HepG2 (cell line): Measurements from ENCODE around the gene TSGA10IP. TPM values are rescaled to one million over a fixed set of nuclear protein-coding genes. Genes with fewer than 3 reads are reported as not detected.

Experiments used
- ARNTL ChIP-seq: sonication (generic); formaldehyde crosslinking; IDR thresholded peaks from 2 replicates; pipeline ENCODE4 v1.4.0; 2020; ENCODE audit warnings: mild to moderate bottlenecking, missing genetic modification reagents
- BRCA1 ChIP-seq: sonication (generic); formaldehyde crosslinking; IDR thresholded peaks from 2 replicates; pipeline ENCODE4 v1.4.0; 2020; ENCODE audit warnings: missing genetic modification reagents
- CBFB ChIP-seq: sonication (generic); formaldehyde crosslinking; IDR thresholded peaks from 2 replicates; pipeline ENCODE4 v1.4.0; 2020; ENCODE audit warnings: missing genetic modification reagents
- CCAR2 ChIP-seq: fragments of 200-400 bp; formaldehyde crosslinking; optimal IDR thresholded peaks from 2 replicates; pipeline ENCODE3; 2018; ENCODE audit warnings: low read depth, mild to moderate bottlenecking, low read length, moderate library complexity
- FIP1L1 ChIP-seq: fragments of 200-400 bp; formaldehyde crosslinking; IDR thresholded peaks from 2 replicates; pipeline ENCODE4 v1.6.1; 2018; ENCODE audit warnings: low read depth, mild to moderate bottlenecking, low read length, moderate library complexity, borderline replicate concordance; ENCODE audit not compliant: insufficient read depth
- FOXP4 ChIP-seq: sonication (generic); formaldehyde crosslinking; IDR thresholded peaks from 2 replicates; pipeline ENCODE4 v1.4.0; 2020; ENCODE audit warnings: missing genetic modification reagents
- KLF15 ChIP-seq: sonication (generic); formaldehyde crosslinking; IDR thresholded peaks from 2 replicates; pipeline ENCODE4 v1.8.1; 2023; ENCODE audit warnings: borderline replicate concordance, mild to moderate bottlenecking, inconsistent platforms, missing genetic modification reagents, mixed read lengths
- KLF9 ChIP-seq: IDR thresholded peaks from 2 replicates; pipeline ENCODE4 v1.6.1; 2016; ENCODE audit warnings: low read depth
- LRRFIP1 ChIP-seq: sonication (generic); formaldehyde crosslinking; conservative IDR thresholded peaks from 2 replicates; pipeline ENCODE4 v1.4.0; 2020; ENCODE audit warnings: missing genetic modification reagents
- MZF1 ChIP-seq: sonication (generic); formaldehyde crosslinking; IDR thresholded peaks from 2 replicates; pipeline ENCODE4 v1.8.1; 2023; ENCODE audit warnings: mild to moderate bottlenecking, missing genetic modification reagents, borderline replicate concordance
- SAP130 ChIP-seq: IDR thresholded peaks from 2 replicates; pipeline ENCODE4 v1.6.1; 2016; ENCODE audit warnings: low read depth
- SP2 ChIP-seq: sonication (generic); formaldehyde crosslinking; IDR thresholded peaks from 2 replicates; pipeline ENCODE4 v1.5.1; 2020; ENCODE audit warnings: mild to moderate bottlenecking, missing genetic modification reagents
- TCF12 ChIP-seq, 2 experiments: fragments of 450-650 bp in 1 of 2; sonication (generic) in 1 of 2; formaldehyde crosslinking in 1 of 2; IDR thresholded peaks; 2 replicates each; pipeline versions ENCODE4 v1.6.1 to v1.8.0; 2017 to 2022; ENCODE audit warnings: antibody characterized with exemption in 1 of 2, mild to moderate bottlenecking in 1 of 2, missing genetic modification reagents in 1 of 2, moderate library complexity in 1 of 2
- TFAP4 ChIP-seq: sonication (generic); IDR thresholded peaks from 2 replicates; pipeline ENCODE4 v1.6.1; 2016; ENCODE audit warnings: low read depth, borderline replicate concordance
- ZNF564 ChIP-seq: sonication (generic); formaldehyde crosslinking; IDR thresholded peaks from 2 replicates; pipeline ENCODE4 v1.8.1; 2023; ENCODE audit warnings: mild to moderate bottlenecking, missing genetic modification reagents
- ZNF577 ChIP-seq: sonication (generic); formaldehyde crosslinking; IDR thresholded peaks from 2 replicates; pipeline ENCODE4 v1.4.0; 2020; ENCODE audit warnings: mild to moderate bottlenecking, low read depth, missing genetic modification reagents, borderline replicate concordance
- ZNF629 ChIP-seq: sonication (generic); formaldehyde crosslinking; conservative IDR thresholded peaks from 2 replicates; pipeline ENCODE4 v1.5.0; 2020; ENCODE audit warnings: missing genetic modification reagents
- ZNF761 ChIP-seq: sonication (generic); formaldehyde crosslinking; conservative IDR thresholded peaks from 2 replicates; pipeline ENCODE4 v1.4.0; 2020; ENCODE audit warnings: mild to moderate bottlenecking, missing genetic modification reagents
- ZNF780A ChIP-seq: sonication (generic); formaldehyde crosslinking; IDR thresholded peaks from 2 replicates; pipeline ENCODE4 v1.8.0; 2022; ENCODE audit warnings: mild to moderate bottlenecking, missing genetic modification reagents, moderate library complexity
- polyA plus RNA-seq, 8 experiments: library from polyadenylated mRNA; depleted of rRNA in 3 of 8; stranded (reverse) in 7 of 8; unstranded in 1 of 8; fragments of >200 nt; fragmentation: Illumina TruSeq in 4 of 8; extraction: Trizol in 4 of 8; gene quantifications; 2 replicates each; pipeline versions ENCODE4 v1.2.1 to v1.2.3, GENCODE V29; 2011 to 2016; ENCODE audit warnings: low read depth in 4 of 8, missing spikeins in 1 of 8, mixed read lengths in 1 of 8; ENCODE audit not compliant: insufficient read depth in 1 of 8
- total RNA-seq, 5 experiments: library from RNA; depleted of rRNA; stranded (reverse); fragments of >200 nt; fragmentation: Illumina TruSeq; extraction: Trizol; gene quantifications; 2 replicates each; pipeline ENCODE4 v1.2.3, GENCODE V29; 2016; ENCODE audit warnings: low read depth in 1 of 5
- TF ChIP-seq, protein P1 (sequence below): sonication (generic); formaldehyde crosslinking; IDR thresholded peaks from 2 replicates; pipeline ENCODE4 v1.4.0; 2020; ENCODE audit warnings: mild to moderate bottlenecking, missing genetic modification reagents

TSGA10IP gene
- total and polyA plus RNA-seq, 2 of the 13 experiments (the other 11 are each of a cell fraction or from before 2014, with no cell fraction given), result not detected

DNA sequence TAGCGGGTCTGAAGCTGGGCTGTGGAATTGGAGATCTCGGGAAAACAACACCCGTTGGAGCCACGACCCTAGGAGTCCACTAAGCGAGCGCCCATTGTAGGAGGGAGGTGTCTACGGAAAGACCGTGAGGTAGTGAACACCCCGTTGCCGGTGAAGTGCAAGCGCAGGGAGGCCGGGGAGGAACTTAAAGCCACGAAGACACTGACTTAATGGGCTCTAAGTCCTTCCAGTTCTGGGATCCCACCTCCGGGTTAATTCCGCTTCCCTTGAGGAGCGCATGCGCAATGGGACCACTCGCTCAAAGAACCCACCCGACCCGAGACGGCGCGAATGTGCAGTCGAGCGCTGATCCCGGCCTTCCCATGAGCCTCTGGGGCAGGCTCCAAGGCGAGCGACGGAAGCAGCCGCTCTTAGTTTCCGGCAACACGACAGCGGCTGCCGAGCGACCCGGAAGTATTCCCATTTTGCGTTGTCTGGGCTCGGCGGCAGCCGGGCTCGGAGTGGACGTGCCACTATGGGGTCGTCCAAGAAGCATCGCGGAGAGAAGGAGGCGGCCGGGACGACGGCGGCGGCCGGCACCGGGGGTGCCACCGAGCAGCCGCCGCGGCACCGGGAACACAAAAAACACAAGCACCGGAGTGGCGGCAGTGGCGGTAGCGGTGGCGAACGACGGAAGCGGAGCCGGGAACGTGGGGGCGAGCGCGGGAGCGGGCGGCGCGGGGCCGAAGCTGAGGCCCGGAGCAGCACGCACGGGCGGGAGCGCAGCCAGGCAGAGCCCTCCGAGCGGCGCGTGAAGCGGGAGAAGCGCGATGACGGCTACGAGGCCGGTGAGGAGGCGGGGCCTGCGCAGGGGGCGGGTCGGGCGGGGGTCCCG is 16.2 kb downstream of the TSGA10IP start, which contains the start of gene SART1 (continued):
- TF ChIP-seq FOXP4 (CRISPR knock-in tag) (no peak; the same call in 1 of the 2 replicates), LRRFIP1 (CRISPR knock-in tag) (no peak), FIP1L1 (no peak), CBFB (CRISPR knock-in tag) (peak; percentile 77; the same call in 1 of the 2 replicates), ZNF564 (CRISPR knock-in tag) (no peak), ZNF629 (CRISPR knock-in tag) (no peak), MZF1 (CRISPR knock-in tag) (no peak), ZNF780A (peak; percentile 46; the same call in 1 of the 2 replicates), CCAR2 (no peak), TCF12 (IDR thresholded peaks at IDR 0.05) (no peak), TCF12 (CRISPR knock-in tag; IDR thresholded peaks at IDR 0.05) (peak; percentile 86), ZNF577 (CRISPR knock-in tag) (no peak), BRCA1 (CRISPR knock-in tag) (no peak), ARNTL (CRISPR knock-in tag) (no peak; the same call in 1 of the 2 replicates), TFAP4 (peak; percentile 45; the same call in 1 of the 2 replicates), KLF9 (CRISPR knock-in tag) (no peak), ZNF761 (CRISPR knock-in tag) (peak; percentile 64; the same call in 1 of the 2 replicates), SAP130 (CRISPR knock-in tag) (peak; percentile 99), SP2 (CRISPR knock-in tag) (peak; percentile 61; the same call in 1 of the 2 replicates), KLF15 (CRISPR knock-in tag) (no peak)
- TF ChIP-seq, protein P1, sequence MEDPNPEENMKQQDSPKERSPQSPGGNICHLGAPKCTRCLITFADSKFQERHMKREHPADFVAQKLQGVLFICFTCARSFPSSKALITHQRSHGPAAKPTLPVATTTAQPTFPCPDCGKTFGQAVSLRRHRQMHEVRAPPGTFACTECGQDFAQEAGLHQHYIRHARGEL (CRISPR knock-in tag), result no peak; the same call in 1 of the 2 replicates
